Astrocyte (in vitro differentiated cells and primary cell): ENCODE results near the gene FBN3.

ENCODE experiments used
- EZH2 ChIP-seq: IDR thresholded peaks from 2 replicates; pipeline ENCODE4 v1.6.1; 2012; ENCODE audit warnings: mild to moderate bottlenecking, low read length, inconsistent platforms; ENCODE audit not compliant: insufficient read depth
- TF ChIP-seq, protein P1 (sequence below): IDR thresholded peaks from 2 replicates; pipeline ENCODE4 v1.5.1; 2011; ENCODE audit warnings: low read depth, mild to moderate bottlenecking, inconsistent platforms, low read length, moderate library complexity; ENCODE audit not compliant: insufficient read depth

- TF ChIP-seq, protein P1, sequence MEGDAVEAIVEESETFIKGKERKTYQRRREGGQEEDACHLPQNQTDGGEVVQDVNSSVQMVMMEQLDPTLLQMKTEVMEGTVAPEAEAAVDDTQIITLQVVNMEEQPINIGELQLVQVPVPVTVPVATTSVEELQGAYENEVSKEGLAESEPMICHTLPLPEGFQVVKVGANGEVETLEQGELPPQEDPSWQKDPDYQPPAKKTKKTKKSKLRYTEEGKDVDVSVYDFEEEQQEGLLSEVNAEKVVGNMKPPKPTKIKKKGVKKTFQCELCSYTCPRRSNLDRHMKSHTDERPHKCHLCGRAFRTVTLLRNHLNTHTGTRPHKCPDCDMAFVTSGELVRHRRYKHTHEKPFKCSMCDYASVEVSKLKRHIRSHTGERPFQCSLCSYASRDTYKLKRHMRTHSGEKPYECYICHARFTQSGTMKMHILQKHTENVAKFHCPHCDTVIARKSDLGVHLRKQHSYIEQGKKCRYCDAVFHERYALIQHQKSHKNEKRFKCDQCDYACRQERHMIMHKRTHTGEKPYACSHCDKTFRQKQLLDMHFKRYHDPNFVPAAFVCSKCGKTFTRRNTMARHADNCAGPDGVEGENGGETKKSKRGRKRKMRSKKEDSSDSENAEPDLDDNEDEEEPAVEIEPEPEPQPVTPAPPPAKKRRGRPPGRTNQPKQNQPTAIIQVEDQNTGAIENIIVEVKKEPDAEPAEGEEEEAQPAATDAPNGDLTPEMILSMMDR = no peak
- no peak for TF ChIP-seq EZH2
Measured at GRCh38 chr19:8185343-8186068, 36.1 kb upstream of the FBN3 start.
